GM12878 (cell line): ENCODE results near the gene PHLDA2. TPM values are rescaled to one million over a fixed set of nuclear protein-coding genes. Genes with fewer than 3 reads are reported as not detected.

ENCODE experiments used
- ATAC-seq: fragments of 200-7000 bp; cut with Tn5 transposase; 3 replicates; pipeline ENCODE4 v1.9.1; 2020; ENCODE audit warnings: mild to moderate bottlenecking, moderate library complexity
- BruUV-seq: library from RNA; stranded (reverse); fragments of 400-500 nt; replicated peaks from 2 replicates; lab custom pipeline; 2021; lab: Mats Ljungman, UMichigan
- CTCF ChIA-PET: fragments of 300-600 bp; sonication (Branson Sonifier 250); formaldehyde crosslinking; extraction: SDS; loops from one replicate; lab custom pipeline; 2021; ENCODE audit warnings: inconsistent platforms; lab: Yijun Ruan, JAX
- POLR2A ChIA-PET: fragments of 350-600 bp; formaldehyde crosslinking; extraction: SDS; loops from one replicate; lab custom pipeline; 2021; ENCODE audit warnings: inconsistent platforms; lab: Charles Lee
- RAD21 ChIA-PET: fragments of 300-600 bp; sonication (Branson Sonifier 250); formaldehyde crosslinking; loops from one replicate; lab custom pipeline; 2023; ENCODE audit warnings: antibody characterized with exemption; ENCODE audit not compliant: unreplicated experiment; lab: Charles Lee
- SMC1A ChIA-PET: fragments of 300-600 bp; sonication (Branson Sonifier 250); formaldehyde crosslinking; loops from one replicate; lab custom pipeline; 2023; ENCODE audit not compliant: unreplicated experiment, uncharacterized antibody; lab: Charles Lee
- DNase-seq: peaks from one replicate; pipeline ENCODE4 v3.0.0-alpha.2; 2011; ENCODE audit warnings: low read depth, low spot score
- FAIRE-seq: peaks from 3 replicates; lab custom pipeline; 2011; peaks lifted over from hg19 to GRCh38; lab: Jason Lieb, UNC
- H2AFZ ChIP-seq: 2 replicates; pipeline ENCODE4 v1.6.0; 2011; ENCODE audit warnings: low read depth, low read length, control low read depth; ENCODE audit not compliant: control insufficient read depth
- H3K27ac ChIP-seq: 2 replicates; pipeline ENCODE4 v1.5.1; 2011; ENCODE audit warnings: control low read depth; ENCODE audit not compliant: control insufficient read depth, insufficient read depth
- H3K27me3 ChIP-seq, 2 experiments: replicated peaks in 1 of 2; 2 replicates each; pipeline versions ENCODE4 v1.6.0 to v1.6.1; 2011; ENCODE audit warnings: low read length in 1 of 2; ENCODE audit not compliant: control insufficient read depth in 2 of 2, insufficient read depth in 2 of 2
- H3K36me3 ChIP-seq, 2 experiments: 2 replicates each; pipeline ENCODE4 v1.5.1; 2011; ENCODE audit warnings: low read length in 1 of 2; ENCODE audit not compliant: control insufficient read depth in 2 of 2, insufficient read depth in 2 of 2
- H3K4me1 ChIP-seq: 2 replicates; pipeline ENCODE4 v1.6.1; 2011; ENCODE audit warnings: mild to moderate bottlenecking, low read length, moderate library complexity, mixed read lengths; ENCODE audit not compliant: control insufficient read depth, insufficient read depth
- H3K4me2 ChIP-seq: 2 replicates; pipeline ENCODE4 v1.6.0; 2011; ENCODE audit warnings: control low read depth; ENCODE audit not compliant: control insufficient read depth, insufficient read depth
- H3K4me3 ChIP-seq: fragments of 200-600 bp; sonication (generic); 2 replicates; pipeline ENCODE4 v1.5.1; 2016
- H3K79me2 ChIP-seq: 2 replicates; pipeline ENCODE4 v1.6.0; 2011; ENCODE audit warnings: low read length; ENCODE audit not compliant: control insufficient read depth, insufficient read depth
- H3K9ac ChIP-seq: 2 replicates; pipeline ENCODE4 v1.8.0; 2011; ENCODE audit warnings: low read length, control low read depth, mixed read lengths; ENCODE audit not compliant: control insufficient read depth, insufficient read depth
- H3K9me3 ChIP-seq: replicated peaks from 3 replicates; pipeline ENCODE4 v1.5.1; 2011; ENCODE audit warnings: mild to moderate bottlenecking, low read length; ENCODE audit not compliant: control insufficient read depth, insufficient read depth
- H4K20me1 ChIP-seq: 2 replicates; pipeline ENCODE4 v1.6.0; 2011; ENCODE audit not compliant: control insufficient read depth, insufficient read depth
- ATF7 ChIP-seq: fragments of 450-650 bp; IDR thresholded peaks from 2 replicates; pipeline ENCODE4 v1.6.1; 2016; ENCODE audit warnings: low read depth, mild to moderate bottlenecking
- CBX3 ChIP-seq: fragments of 200-600 bp; sonication (generic); IDR thresholded peaks from 2 replicates; pipeline ENCODE4 v1.6.1; 2016; ENCODE audit warnings: low read depth, borderline replicate concordance
- EGR1 ChIP-seq, 2 experiments: IDR thresholded peaks; 1 replicate in 1 of 2; 2 replicates in 1 of 2; pipeline ENCODE4 v1.6.1; 2011 to 2012; ENCODE audit warnings: low read depth in 2 of 2, low read length in 2 of 2, borderline replicate concordance in 1 of 2, mild to moderate bottlenecking in 1 of 2, moderate library complexity in 1 of 2
- FOS ChIP-seq: IDR thresholded peaks from 3 replicates; pipeline ENCODE4 v1.6.1; 2011; ENCODE audit warnings: borderline replicate concordance; ENCODE audit not compliant: insufficient read length; ENCODE audit errors: extremely low read depth
- GATAD2B ChIP-seq: fragments of 450-650 bp; conservative IDR thresholded peaks from 2 replicates; pipeline ENCODE4 v1.6.1; 2017; ENCODE audit warnings: low read depth, mild to moderate bottlenecking, moderate library complexity
- HDAC2 ChIP-seq: fragments of 200-600 bp; sonication (generic); IDR thresholded peaks from 2 replicates; pipeline ENCODE4 v1.6.1; 2017
- HDAC6 ChIP-seq: fragments of 200-600 bp; sonication (generic); IDR thresholded peaks from one replicate; pipeline ENCODE4 v1.8.0; 2017; ENCODE audit warnings: antibody characterized with exemption; ENCODE audit not compliant: unreplicated experiment
- JUND ChIP-seq: IDR thresholded peaks from 2 replicates; pipeline ENCODE4 v1.6.1; 2012; ENCODE audit warnings: low read depth, mild to moderate bottlenecking, low read length, improper control_type of control experiment, moderate library complexity
- MEF2B ChIP-seq: fragments of 450-650 bp; IDR thresholded peaks from 2 replicates; pipeline ENCODE4 v1.6.1; 2018; ENCODE audit warnings: mild to moderate bottlenecking, moderate library complexity; ENCODE audit not compliant: partially characterized antibody, poor library complexity, severe bottlenecking
- MXI1 ChIP-seq: fragments of 150-350 bp; IDR thresholded peaks from 2 replicates; pipeline ENCODE4 v1.6.1; 2011; ENCODE audit warnings: low read depth, mild to moderate bottlenecking, inconsistent platforms, low read length, improper control_type of control experiment
- NBN ChIP-seq: fragments of 450-650 bp; IDR thresholded peaks from 2 replicates; pipeline ENCODE4 v1.6.1; 2016
- RAD21 ChIP-seq: IDR thresholded peaks from 2 replicates; pipeline ENCODE4 v1.6.1; 2011; ENCODE audit warnings: mild to moderate bottlenecking, low read depth, low read length, moderate library complexity; ENCODE audit not compliant: insufficient read depth
- SMC3 ChIP-seq: IDR thresholded peaks from 2 replicates; pipeline ENCODE4 v1.6.1; 2011; ENCODE audit warnings: low read length, improper control_type of control experiment, borderline replicate concordance
- TAF1 ChIP-seq: IDR thresholded peaks from 2 replicates; pipeline ENCODE4 v1.6.1; 2011; ENCODE audit warnings: mild to moderate bottlenecking, low read depth, low read length, borderline replicate concordance
- ZBED1 ChIP-seq: IDR thresholded peaks from 2 replicates; pipeline ENCODE4 v1.6.1; 2016; ENCODE audit warnings: borderline replicate concordance
- ZNF207 ChIP-seq: fragments of 450-650 bp; IDR thresholded peaks from 2 replicates; pipeline ENCODE4 v1.6.1; 2014; ENCODE audit warnings: antibody characterized with exemption, mild to moderate bottlenecking, borderline replicate concordance
- ZNF274 ChIP-seq: IDR thresholded peaks from one replicate; pipeline ENCODE4 v1.8.0; 2011; ENCODE audit not compliant: insufficient read length, insufficient read depth
- WGBS: methylation state at CpG from one replicate; pipeline ENCODE4 v1.1.6; 2016; ENCODE audit warnings: low lambda C conversion rate; ENCODE audit not compliant: insufficient replicate concordance, insufficient coverage; ENCODE audit errors: missing lambda C conversion rate; 5-methylcytosine and 5-hydroxymethylcytosine counted together
- in situ Hi-C: fragments of 300-500 bp; cut with MboI; formaldehyde crosslinking; loops from 9 replicates; pipeline ENCODE4 v1.14.3; 2018; ENCODE audit warnings: mixed read lengths
- intact Hi-C: fragments of 100-400 bp; cut with micrococcal nuclease; formaldehyde crosslinking; loops from one replicate; pipeline ENCODE4 v1.14.2; 2022; ENCODE audit not compliant: unreplicated experiment
- polyA plus RNA-seq, 11 experiments: library from polyadenylated mRNA; depleted of rRNA in 4 of 11; unstranded in 6 of 11; stranded (reverse) in 5 of 11; fragments of >200 nt; fragmentation: Nextera tagmentation in 4 of 11; fragmentation: Illumina TruSeq in 1 of 11; extraction: Ambion mirVana in 4 of 11; extraction: Trizol in 1 of 11; gene quantifications; 1 replicate in 1 of 11; 2 replicates in 10 of 11; pipeline versions ENCODE4 v1.2.1 to v1.2.3, GENCODE V29; 2011 to 2016; ENCODE audit warnings: inconsistent platforms in 2 of 11, missing spikeins in 2 of 11, low read depth in 1 of 11
- total RNA-seq, 4 experiments: library from RNA; depleted of rRNA in 3 of 4; stranded (reverse); fragments of >200 nt in 3 of 4; fragmentation: Illumina TruSeq in 1 of 4; extraction: Trizol in 1 of 4; gene quantifications; 2 replicates each; pipeline versions ENCODE4 v1.2.1 to v1.2.3, GENCODE V29; 2013 to 2021
- TF ChIP-seq, protein P1 (sequence below): fragments of 450-650 bp; formaldehyde crosslinking; IDR thresholded peaks from 2 replicates; pipeline ENCODE4 v1.4.0; 2022; ENCODE audit warnings: mild to moderate bottlenecking, moderate library complexity
- TF ChIP-seq, protein P2 (sequence below): IDR thresholded peaks from 2 replicates; pipeline ENCODE4 v1.6.1; 2012; ENCODE audit warnings: low read depth, low read length, improper control_type of control experiment

Gene PHLDA2
- total and polyA plus RNA-seq, 10 of the 15 experiments (the other 5 are each of a cell fraction or from before 2014, with no cell fraction given) = 0.15 to 0.49 (median 0.16) TPM; not detected in 7

DNA sequence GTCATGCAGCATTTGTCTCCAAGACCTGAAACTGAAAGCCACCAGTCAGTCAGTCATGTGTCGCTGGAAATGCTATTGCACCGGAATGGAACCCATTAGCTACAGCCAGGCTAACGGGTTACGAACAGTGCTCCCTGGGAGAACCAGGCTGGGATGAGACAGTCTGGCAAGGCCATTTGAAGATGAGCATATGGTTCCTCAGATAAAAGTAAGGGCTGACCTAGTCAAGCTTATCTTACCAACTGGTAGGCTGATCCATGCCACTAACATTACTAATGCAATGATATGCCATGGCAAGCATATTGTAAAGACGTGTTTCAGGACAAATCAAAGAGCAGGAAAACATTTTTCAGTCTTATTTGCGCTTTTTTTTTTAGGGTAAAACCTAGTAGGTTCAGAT, 34.5 kb upstream of the PHLDA2 start (continued):
- TF ChIP-seq MEF2B (no peak), ZNF207 (no peak)
- TF ChIP-seq, protein P1, sequence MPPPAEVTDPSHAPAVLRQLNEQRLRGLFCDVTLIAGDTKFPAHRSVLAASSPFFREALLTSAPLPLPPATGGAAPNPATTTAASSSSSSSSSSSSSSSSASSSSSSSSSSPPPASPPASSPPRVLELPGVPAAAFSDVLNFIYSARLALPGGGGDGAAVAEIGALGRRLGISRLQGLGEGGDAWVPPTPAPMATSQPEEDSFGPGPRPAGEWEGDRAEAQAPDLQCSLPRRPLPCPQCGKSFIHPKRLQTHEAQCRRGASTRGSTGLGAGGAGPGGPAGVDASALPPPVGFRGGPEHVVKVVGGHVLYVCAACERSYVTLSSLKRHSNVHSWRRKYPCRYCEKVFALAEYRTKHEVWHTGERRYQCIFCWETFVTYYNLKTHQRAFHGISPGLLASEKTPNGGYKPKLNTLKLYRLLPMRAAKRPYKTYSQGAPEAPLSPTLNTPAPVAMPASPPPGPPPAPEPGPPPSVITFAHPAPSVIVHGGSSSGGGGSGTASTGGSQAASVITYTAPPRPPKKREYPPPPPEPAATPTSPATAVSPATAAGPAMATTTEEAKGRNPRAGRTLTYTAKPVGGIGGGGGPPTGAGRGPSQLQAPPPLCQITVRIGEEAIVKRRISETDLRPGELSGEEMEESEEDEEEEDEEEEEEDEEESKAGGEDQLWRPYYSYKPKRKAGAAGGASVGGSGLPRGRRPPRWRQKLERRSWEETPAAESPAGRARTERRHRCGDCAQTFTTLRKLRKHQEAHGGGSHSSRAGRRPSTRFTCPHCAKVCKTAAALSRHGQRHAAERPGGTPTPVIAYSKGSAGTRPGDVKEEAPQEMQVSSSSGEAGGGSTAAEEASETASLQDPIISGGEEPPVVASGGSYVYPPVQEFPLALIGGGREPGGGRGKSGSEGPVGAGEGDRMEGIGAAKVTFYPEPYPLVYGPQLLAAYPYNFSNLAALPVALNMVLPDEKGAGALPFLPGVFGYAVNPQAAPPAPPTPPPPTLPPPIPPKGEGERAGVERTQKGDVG = no peak

DNA sequence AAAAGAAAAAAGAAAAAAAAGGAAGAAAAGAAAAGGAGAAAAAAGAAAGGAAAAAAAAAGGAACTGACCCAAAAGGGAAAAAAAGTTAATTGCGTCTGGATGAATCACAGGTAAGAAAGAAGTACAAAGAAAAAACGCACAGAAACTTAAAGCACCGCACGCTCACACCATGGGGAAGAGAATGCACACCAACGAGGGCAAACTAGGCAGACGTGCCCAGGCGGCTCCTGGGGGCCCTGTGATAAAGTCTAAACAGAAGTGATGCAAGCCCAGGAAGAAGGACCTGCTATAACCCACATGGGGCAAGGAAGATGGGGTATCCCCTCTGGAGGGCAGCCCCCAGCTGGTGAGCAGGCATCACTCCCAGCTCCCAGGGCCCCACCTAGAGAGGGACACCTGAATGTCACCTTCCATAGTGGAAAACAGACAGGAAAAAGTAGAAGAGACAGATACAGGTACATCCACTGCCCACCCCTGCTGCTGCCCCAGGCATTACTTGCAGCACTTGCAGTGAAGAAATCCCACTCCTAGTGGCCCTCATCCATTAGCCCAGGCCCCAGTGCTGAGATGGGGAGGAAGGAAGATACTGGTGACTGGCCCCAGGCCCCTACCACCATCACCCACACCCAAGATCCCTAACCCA, 34.0 kb upstream of the PHLDA2 start:
- no peaks in the 10 kb centered on the region for H3K9me3 ChIP-seq
- no TSS peak for BruUV-seq

More for the DNA sequence above, 34.0 kb upstream of the PHLDA2 start:
- Histone ChIP-seq H3K4me2 (no peak overlapping the region), H3K9ac (no peak overlapping the region), H2AFZ (no peak overlapping the region), H3K79me2 (no peaks in the 10 kb centered on the region; the same call in 1 of the 2 replicates), H3K4me1 (no peaks in the 10 kb centered on the region), H3K27ac (no peak overlapping the region), H3K36me3 (peaks cover 34 to 67% of the 10 kb centered on the region in 2 experiments), H4K20me1 (peaks cover 4% of the 10 kb centered on the region), H3K4me3 (no peak overlapping the region), H3K27me3 (no peaks in the 10 kb centered on the region)
- in situ Hi-C loops = no loop called here
- TF ChIP-seq FOS = no peak
- TF ChIP-seq MXI1 = no peak
- no peak for TF ChIP-seq GATAD2B
- no peak for TF ChIP-seq ATF7
- TF ChIP-seq NBN = no peak
- TF ChIP-seq HDAC2 = no peak
- TF ChIP-seq TAF1 = no peak
- no peak for TF ChIP-seq RAD21
- no peak for TF ChIP-seq SMC3
- no peak for TF ChIP-seq ZNF274
- TF ChIP-seq JUND = no peak
- TF ChIP-seq ZBED1 = no peak
- TF ChIP-seq CBX3 = no peak
- no peak for TF ChIP-seq HDAC6
- no peak for TF ChIP-seq EGR1 (IDR thresholded peaks at IDR 0.05; ENCODE audit: borderline replicate concordance in 1 of 2, low read depth in 2 of 2, low read length in 2 of 2)
- TF ChIP-seq MEF2B = no peak
- TF ChIP-seq, protein P2, sequence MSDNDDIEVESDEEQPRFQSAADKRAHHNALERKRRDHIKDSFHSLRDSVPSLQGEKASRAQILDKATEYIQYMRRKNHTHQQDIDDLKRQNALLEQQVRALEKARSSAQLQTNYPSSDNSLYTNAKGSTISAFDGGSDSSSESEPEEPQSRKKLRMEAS = no peak
- CTCF ChIA-PET = interaction anchor here (0.7 to 1.0 kb wide), 2 partner anchors 8 to 128 kb away, joined by 3 read pairs; no protein-coding TSS in a partner anchor
- DNase-seq (no peak), FAIRE-seq (no peak), ATAC-seq (no peak)
- SMC1A ChIA-PET = no interaction called here
- RAD21 ChIA-PET = no interaction called here
- WGBS = 90% methylated on average over 7 of the region's 7 CpGs
- intact Hi-C loops = no loop called here
- POLR2A ChIA-PET = interaction anchor here (0.6 kb wide), 1 partner anchor 20 kb away, joined by 6 read pairs; no protein-coding TSS in a partner anchor
